ENCODE measurements around the gene ZNF865.
"Not testable (repeated sequence)": the region's sequence is repeated elsewhere in the genome, so short reads cannot be mapped to it uniquely, and the experiment has no call there.

The ZNF865 gene

GRCh38 chr19:55581823-55582223, 23.6 kb upstream of the ZNF865 start:
- H3K9me3 ChIP-seq (ENCODE audit: insufficient read depth, low read length, severe bottlenecking), result no peaks in the 10 kb centered on the region
- DNase-seq, result no peak
- no peaks in the 10 kb centered on the region for H3K27me3 ChIP-seq (ENCODE audit: insufficient read depth, low read length, poor library complexity)
- H3K27ac ChIP-seq (ENCODE audit: low read length), result no peak overlapping the region
- no peak for TF ChIP-seq EZH2 (IDR thresholded peaks at IDR 0.05; ENCODE audit: borderline replicate concordance, low read depth, low read length, severe bottlenecking)
- TF ChIP-seq, protein P1, sequence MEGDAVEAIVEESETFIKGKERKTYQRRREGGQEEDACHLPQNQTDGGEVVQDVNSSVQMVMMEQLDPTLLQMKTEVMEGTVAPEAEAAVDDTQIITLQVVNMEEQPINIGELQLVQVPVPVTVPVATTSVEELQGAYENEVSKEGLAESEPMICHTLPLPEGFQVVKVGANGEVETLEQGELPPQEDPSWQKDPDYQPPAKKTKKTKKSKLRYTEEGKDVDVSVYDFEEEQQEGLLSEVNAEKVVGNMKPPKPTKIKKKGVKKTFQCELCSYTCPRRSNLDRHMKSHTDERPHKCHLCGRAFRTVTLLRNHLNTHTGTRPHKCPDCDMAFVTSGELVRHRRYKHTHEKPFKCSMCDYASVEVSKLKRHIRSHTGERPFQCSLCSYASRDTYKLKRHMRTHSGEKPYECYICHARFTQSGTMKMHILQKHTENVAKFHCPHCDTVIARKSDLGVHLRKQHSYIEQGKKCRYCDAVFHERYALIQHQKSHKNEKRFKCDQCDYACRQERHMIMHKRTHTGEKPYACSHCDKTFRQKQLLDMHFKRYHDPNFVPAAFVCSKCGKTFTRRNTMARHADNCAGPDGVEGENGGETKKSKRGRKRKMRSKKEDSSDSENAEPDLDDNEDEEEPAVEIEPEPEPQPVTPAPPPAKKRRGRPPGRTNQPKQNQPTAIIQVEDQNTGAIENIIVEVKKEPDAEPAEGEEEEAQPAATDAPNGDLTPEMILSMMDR (IDR thresholded peaks at IDR 0.05; ENCODE audit: borderline replicate concordance, extremely low read depth, low read length, poor library complexity, severe bottlenecking), result no peak
- H3K4me2 ChIP-seq (ENCODE audit: insufficient read depth, low read length), result peak overlapping the region; percentile 95; the same call in 1 of the 2 replicates
- H3K4me1 ChIP-seq (ENCODE audit: insufficient read depth, low read length), result peaks cover 35% of the 10 kb centered on the region
- H4K20me1 ChIP-seq (ENCODE audit: insufficient read depth, low read length), result no peaks in the 10 kb centered on the region
- H2AFZ ChIP-seq (ENCODE audit: low read depth, low read length), result no peak overlapping the region
- no peak overlapping the region for H3K4me3 ChIP-seq (ENCODE audit: low read depth in 1 of 2, low read length in 2 of 2)
- ATAC-seq (ENCODE audit: insufficient read depth, low read depth), result no peak
- H3K9ac ChIP-seq (ENCODE audit: low read depth, low read length), result no peak overlapping the region
- peaks cover 10% of the 10 kb centered on the region for H3K36me3 ChIP-seq (ENCODE audit: insufficient read depth, low read length)
- peaks cover 23% of the 10 kb centered on the region for H3K79me2 ChIP-seq (ENCODE audit: insufficient read depth, low read length)

- not testable (repeated sequence) for H3K9me3 ChIP-seq (ENCODE audit: insufficient read depth, low read length, severe bottlenecking); H3K4me2 ChIP-seq (ENCODE audit: insufficient read depth, low read length); H3K27ac ChIP-seq (ENCODE audit: low read length); H3K36me3 ChIP-seq (ENCODE audit: insufficient read depth, low read length); H3K27me3 ChIP-seq (ENCODE audit: insufficient read depth, low read length, poor library complexity); ATAC-seq (ENCODE audit: insufficient read depth, low read depth); H3K9ac ChIP-seq (ENCODE audit: low read depth, low read length); H4K20me1 ChIP-seq (ENCODE audit: insufficient read depth, low read length); H3K4me3 ChIP-seq (ENCODE audit: low read depth in 1 of 2, low read length in 2 of 2); DNase-seq; H2AFZ ChIP-seq (ENCODE audit: low read depth, low read length)
- H3K4me1 ChIP-seq (ENCODE audit: insufficient read depth, low read length), result peaks cover 40% of the 10 kb centered on the region
- peaks cover 23% of the 10 kb centered on the region for H3K79me2 ChIP-seq (ENCODE audit: insufficient read depth, low read length)
Measured at GRCh38 chr19:55582284-55582683, 23.2 kb upstream of the ZNF865 start.

DNA sequence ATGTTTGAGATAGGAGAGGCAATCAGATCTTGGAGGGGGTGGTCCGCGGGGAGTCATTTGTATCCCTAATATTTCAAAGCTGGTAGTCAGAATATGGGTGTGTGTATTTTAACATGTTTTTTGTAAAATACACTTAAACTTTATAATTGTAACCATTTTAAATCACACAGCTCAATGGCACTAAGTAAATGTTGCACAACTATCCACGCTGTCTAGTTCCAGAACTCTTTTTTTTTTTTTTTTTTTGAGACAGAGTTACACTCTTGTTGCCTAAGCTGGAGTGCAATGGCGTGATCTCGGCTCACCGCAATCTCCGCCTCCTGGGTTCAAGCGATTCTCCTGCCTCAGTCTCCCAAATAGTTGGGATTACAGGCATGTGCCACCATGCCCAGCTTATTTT, 21.6 kb upstream of the ZNF865 start:
- not testable (repeated sequence) for H2AFZ ChIP-seq (ENCODE audit: low read depth, low read length); DNase-seq; ATAC-seq (ENCODE audit: insufficient read depth, low read depth); H3K27ac ChIP-seq (ENCODE audit: low read length); H3K4me2 ChIP-seq (ENCODE audit: insufficient read depth, low read length); H3K27me3 ChIP-seq (ENCODE audit: insufficient read depth, low read length, poor library complexity); H4K20me1 ChIP-seq (ENCODE audit: insufficient read depth, low read length); H3K9me3 ChIP-seq (ENCODE audit: insufficient read depth, low read length, severe bottlenecking); H3K4me3 ChIP-seq (ENCODE audit: low read depth in 1 of 2, low read length in 2 of 2); H3K9ac ChIP-seq (ENCODE audit: low read depth, low read length); H3K36me3 ChIP-seq (ENCODE audit: insufficient read depth, low read length)
- peaks cover 52% of the 10 kb centered on the region for H3K4me1 ChIP-seq (ENCODE audit: insufficient read depth, low read length)
- peaks cover 23% of the 10 kb centered on the region for H3K79me2 ChIP-seq (ENCODE audit: insufficient read depth, low read length)

GRCh38 chr19:55584871-55585270, 20.6 kb upstream of the ZNF865 start:
- DNase-seq, result no peak
- Histone ChIP-seq H3K4me3 (ENCODE audit: low read depth in 1 of 2, low read length in 2 of 2) (no peak overlapping the region), H3K4me2 (ENCODE audit: insufficient read depth, low read length) (no peak overlapping the region), H4K20me1 (ENCODE audit: insufficient read depth, low read length) (no peaks in the 10 kb centered on the region), H3K9ac (ENCODE audit: low read depth, low read length) (no peak overlapping the region), H3K27ac (ENCODE audit: low read length) (no peak overlapping the region), H3K9me3 (ENCODE audit: insufficient read depth, low read length, severe bottlenecking) (no peaks in the 10 kb centered on the region), H3K4me1 (ENCODE audit: insufficient read depth, low read length) (peaks cover 46% of the 10 kb centered on the region), H3K36me3 (ENCODE audit: insufficient read depth, low read length) (no peaks in the 10 kb centered on the region), H3K27me3 (ENCODE audit: insufficient read depth, low read length, poor library complexity) (no peaks in the 10 kb centered on the region), H3K79me2 (ENCODE audit: insufficient read depth, low read length) (peaks cover 14% of the 10 kb centered on the region), H2AFZ (ENCODE audit: low read depth, low read length) (peak overlapping the region; percentile 72)
- TF ChIP-seq EZH2 (IDR thresholded peaks at IDR 0.05; ENCODE audit: borderline replicate concordance, low read depth, low read length, severe bottlenecking), result no peak
- TF ChIP-seq, protein P1 (IDR thresholded peaks at IDR 0.05; ENCODE audit: borderline replicate concordance, extremely low read depth, low read length, poor library complexity, severe bottlenecking), result no peak
- no peak for ATAC-seq (ENCODE audit: insufficient read depth, low read depth)
